ENCODE measurements around the gene GRB7. TPM values are rescaled to one million over a fixed set of nuclear protein-coding genes. Genes with fewer than 3 reads are reported as not detected.

Gene GRB7
- total RNA-seq, 1 donor from 2014 or later = 31.8 TPM

GRCh38 chr17:39765175-39765574 lies 27.4 kb downstream of the GRB7 start:
- Mint-ChIP-seq H3K27ac (no peak overlapping the region), H3K4me1 (ENCODE audit: unreplicated experiment) (peaks cover 5% of the 10 kb centered on the region), H3K9me3 (no peaks in the 10 kb centered on the region), H3K27me3 (peaks cover 13% of the 10 kb centered on the region), H3K36me3 (no peaks in the 10 kb centered on the region), H3K4me3 (no peak overlapping the region)
- DNase-seq (ENCODE audit: extremely low spot score, unreplicated experiment) = no peak
- TF ChIP-seq CTCF (conservative IDR thresholded peaks at IDR 0.05) = no peak

GRCh38 chr17:39765766-39766165 lies 28.0 kb downstream of the GRB7 start:
- no peaks in the 10 kb centered on the region for H3K9me3 Mint-ChIP-seq
- H3K4me1 Mint-ChIP-seq (ENCODE audit: unreplicated experiment) = peaks cover 5% of the 10 kb centered on the region
- H3K27ac Mint-ChIP-seq = no peak overlapping the region
- H3K27me3 Mint-ChIP-seq = peaks cover 13% of the 10 kb centered on the region
- TF ChIP-seq CTCF (conservative IDR thresholded peaks at IDR 0.05) = no peak
- no peaks in the 10 kb centered on the region for H3K36me3 Mint-ChIP-seq
- DNase-seq (ENCODE audit: extremely low spot score, unreplicated experiment) = no peak
- no peak overlapping the region for H3K4me3 Mint-ChIP-seq

- H3K4me1 Mint-ChIP-seq (ENCODE audit: unreplicated experiment) = peaks cover 5% of the 10 kb centered on the region
- H3K9me3 Mint-ChIP-seq = no peaks in the 10 kb centered on the region
Observed at GRCh38 chr17:39767147-39767546, 29.4 kb downstream of the GRB7 start.

GRCh38 chr17:39769974-39770587 lies 32.3 kb downstream of the GRB7 start:
- Mint-ChIP-seq H3K9me3 (no peaks in the 10 kb centered on the region), H3K4me3 (no peak overlapping the region), H3K4me1 (ENCODE audit: unreplicated experiment) (peaks cover 5% of the 10 kb centered on the region), H3K27me3 (peaks cover 13% of the 10 kb centered on the region), H3K36me3 (no peaks in the 10 kb centered on the region), H3K27ac (no peak overlapping the region)
- no peak for TF ChIP-seq CTCF (conservative IDR thresholded peaks at IDR 0.05)
- DNase-seq (ENCODE audit: extremely low spot score, unreplicated experiment) = no peak

More at GRCh38 chr17:39767147-39767546, 29.4 kb downstream of the GRB7 start:
- no peak for DNase-seq (ENCODE audit: extremely low spot score, unreplicated experiment)
- Mint-ChIP-seq H3K27ac (no peak overlapping the region), H3K27me3 (peaks cover 15% of the 10 kb centered on the region), H3K4me3 (no peak overlapping the region), H3K36me3 (no peaks in the 10 kb centered on the region)
- TF ChIP-seq CTCF (conservative IDR thresholded peaks at IDR 0.05) = no peak

- Mint-ChIP-seq H3K27me3 (peaks cover 5% of the 10 kb centered on the region), H3K36me3 (no peaks in the 10 kb centered on the region), H3K4me1 (ENCODE audit: unreplicated experiment) (peaks cover 5% of the 10 kb centered on the region), H3K9me3 (no peaks in the 10 kb centered on the region), H3K27ac (no peak overlapping the region), H3K4me3 (no peak overlapping the region)
- no peak for TF ChIP-seq CTCF (conservative IDR thresholded peaks at IDR 0.05)
- no peak for DNase-seq (ENCODE audit: extremely low spot score, unreplicated experiment)
Observed at GRCh38 chr17:39772415-39772814, 34.7 kb downstream of the GRB7 start.

Data from type B pancreatic cell (in vitro differentiated cells).